ENCODE data around the gene SEPTIN10. TPM values are rescaled to one million over a fixed set of nuclear protein-coding genes. Genes with fewer than 3 reads are reported as not detected.

Gene SEPTIN10
- total RNA-seq, 1 experiment from 2014 or later: 92.5 TPM

GRCh38 chr2:109586687-109587086, 27.1 kb downstream of the SEPTIN10 start:
- Mint-ChIP-seq H3K36me3 (ENCODE audit: insufficient read depth in 1 of 3, low read depth in 3 of 3) (peaks cover 8 to 45% (median 33%) of the 10 kb centered on the region in 3 experiments; a peak in 6 of 7 replicates), H3K27me3 (ENCODE audit: low read depth) (no peaks in the 10 kb centered on the region), H3K4me3 (no peak overlapping the region), H3K9me3 (no peaks in the 10 kb centered on the region; a peak in 1 of 5 replicates), H3K4me1 (peaks cover 9 to 10% of the 10 kb centered on the region in 2 experiments; a peak in 2 of 4 replicates), H3K27ac (no peak overlapping the region)
- H3K14ac ChIP-seq (ENCODE audit: insufficient read depth, low read length): no peak overlapping the region
- no peaks in the 10 kb centered on the region; the same call in 1 of the 2 replicates for H3K79me2 ChIP-seq (ENCODE audit: insufficient read depth, low read length)
- H4K20me1 ChIP-seq (ENCODE audit: control insufficient read depth, insufficient read depth, insufficient read length): no peaks in the 10 kb centered on the region
- no peak overlapping the region for H3K4me2 ChIP-seq (ENCODE audit: insufficient read depth, insufficient read length, low read length)
- TF ChIP-seq, protein P1, sequence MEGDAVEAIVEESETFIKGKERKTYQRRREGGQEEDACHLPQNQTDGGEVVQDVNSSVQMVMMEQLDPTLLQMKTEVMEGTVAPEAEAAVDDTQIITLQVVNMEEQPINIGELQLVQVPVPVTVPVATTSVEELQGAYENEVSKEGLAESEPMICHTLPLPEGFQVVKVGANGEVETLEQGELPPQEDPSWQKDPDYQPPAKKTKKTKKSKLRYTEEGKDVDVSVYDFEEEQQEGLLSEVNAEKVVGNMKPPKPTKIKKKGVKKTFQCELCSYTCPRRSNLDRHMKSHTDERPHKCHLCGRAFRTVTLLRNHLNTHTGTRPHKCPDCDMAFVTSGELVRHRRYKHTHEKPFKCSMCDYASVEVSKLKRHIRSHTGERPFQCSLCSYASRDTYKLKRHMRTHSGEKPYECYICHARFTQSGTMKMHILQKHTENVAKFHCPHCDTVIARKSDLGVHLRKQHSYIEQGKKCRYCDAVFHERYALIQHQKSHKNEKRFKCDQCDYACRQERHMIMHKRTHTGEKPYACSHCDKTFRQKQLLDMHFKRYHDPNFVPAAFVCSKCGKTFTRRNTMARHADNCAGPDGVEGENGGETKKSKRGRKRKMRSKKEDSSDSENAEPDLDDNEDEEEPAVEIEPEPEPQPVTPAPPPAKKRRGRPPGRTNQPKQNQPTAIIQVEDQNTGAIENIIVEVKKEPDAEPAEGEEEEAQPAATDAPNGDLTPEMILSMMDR (conservative IDR thresholded peaks at IDR 0.05): no peak
- no peak overlapping the region for H2AFZ ChIP-seq (ENCODE audit: low read length)
- H3K27me3 ChIP-seq (ENCODE audit: insufficient read depth, low read length): no peaks in the 10 kb centered on the region
- no peak overlapping the region for H2BK120ac ChIP-seq (ENCODE audit: low read depth, low read length, poor library complexity, severe bottlenecking)
- H3K56ac ChIP-seq (ENCODE audit: insufficient read length, low read depth, low read length): no peak overlapping the region
- H3K23ac ChIP-seq (ENCODE audit: insufficient read length, low read depth, low read length): no peak overlapping the region
- no peak overlapping the region for H3K27ac ChIP-seq (ENCODE audit: insufficient read length, low read depth, low read length)
- H4K5ac ChIP-seq (ENCODE audit: insufficient read length, low read depth, low read length): no peak overlapping the region
- no peak overlapping the region for H2BK15ac ChIP-seq (ENCODE audit: low read depth, low read length)
- H2BK12ac ChIP-seq (ENCODE audit: insufficient read length, low read depth, low read length): no peak overlapping the region
- peaks cover 2% of the 10 kb centered on the region for H3K79me1 ChIP-seq (ENCODE audit: insufficient read depth, low read depth, low read length, poor library complexity, severe bottlenecking)
- no peak overlapping the region for H3T11ph ChIP-seq (ENCODE audit: low read length)
- no peak overlapping the region for H2AK5ac ChIP-seq (ENCODE audit: insufficient read length, low read length)
- H3K4me1 ChIP-seq (ENCODE audit: insufficient read depth, low read length): no peaks in the 10 kb centered on the region
- H3K23me2 ChIP-seq (ENCODE audit: insufficient read length, low read depth, low read length, poor library complexity, severe bottlenecking): no peaks in the 10 kb centered on the region
- H2BK5ac ChIP-seq (ENCODE audit: insufficient read length, low read length): no peak overlapping the region
- H3K9me3 ChIP-seq (ENCODE audit: control insufficient read depth, low read depth, low read length): no peaks in the 10 kb centered on the region
- no peak overlapping the region for H4K91ac ChIP-seq (ENCODE audit: insufficient read length, low read depth, low read length)
- H3K4ac ChIP-seq (ENCODE audit: low read depth, low read length): no peak overlapping the region
- no peak overlapping the region for H4K8ac ChIP-seq (replicated peaks; ENCODE audit: insufficient read length, low read depth, low read length)
- H3K9ac ChIP-seq (ENCODE audit: extremely low read depth, insufficient read length, low read length): no peak overlapping the region
- DNase-seq: no peak
- no peak overlapping the region for H3K18ac ChIP-seq (ENCODE audit: insufficient read length, low read depth, low read length)
- no peak overlapping the region for H2BK20ac ChIP-seq (ENCODE audit: low read depth, low read length, poor library complexity, severe bottlenecking)
